Measurements from ENCODE around the gene WHAMM.

Gene WHAMM

GRCh38 chr15:82790321-82790720, 19.1 kb upstream of the WHAMM start:
- Histone ChIP-seq H3F3A (ENCODE audit: insufficient read depth) (no peaks in the 10 kb centered on the region), H3K36me3 (ENCODE audit: low read length) (no peaks in the 10 kb centered on the region), H3K27me3 (ENCODE audit: low read length) (no peaks in the 10 kb centered on the region), H3K9ac (ENCODE audit: low read length) (no peak overlapping the region), H3K4me3 (ENCODE audit: insufficient read depth, low read length, poor library complexity, severe bottlenecking) (no peak overlapping the region), H4K20me1 (ENCODE audit: low read depth, low read length) (no peaks in the 10 kb centered on the region), H3K9me3 (ENCODE audit: insufficient read depth, low read length) (peaks cover 5% of the 10 kb centered on the region; the same call in 1 of the 2 replicates), H3K9me2 (replicated peaks; ENCODE audit: insufficient read depth, low read length) (no peaks in the 10 kb centered on the region), H3K27ac (ENCODE audit: low read depth, low read length) (no peak overlapping the region), H3K79me2 (ENCODE audit: insufficient read depth, low read length) (no peaks in the 10 kb centered on the region), H2AFZ (ENCODE audit: low read depth, low read length, severe bottlenecking) (no peak overlapping the region), H3K4me2 (ENCODE audit: low read depth, low read length, poor library complexity, severe bottlenecking) (no peak overlapping the region)
- TF ChIP-seq, protein P1, sequence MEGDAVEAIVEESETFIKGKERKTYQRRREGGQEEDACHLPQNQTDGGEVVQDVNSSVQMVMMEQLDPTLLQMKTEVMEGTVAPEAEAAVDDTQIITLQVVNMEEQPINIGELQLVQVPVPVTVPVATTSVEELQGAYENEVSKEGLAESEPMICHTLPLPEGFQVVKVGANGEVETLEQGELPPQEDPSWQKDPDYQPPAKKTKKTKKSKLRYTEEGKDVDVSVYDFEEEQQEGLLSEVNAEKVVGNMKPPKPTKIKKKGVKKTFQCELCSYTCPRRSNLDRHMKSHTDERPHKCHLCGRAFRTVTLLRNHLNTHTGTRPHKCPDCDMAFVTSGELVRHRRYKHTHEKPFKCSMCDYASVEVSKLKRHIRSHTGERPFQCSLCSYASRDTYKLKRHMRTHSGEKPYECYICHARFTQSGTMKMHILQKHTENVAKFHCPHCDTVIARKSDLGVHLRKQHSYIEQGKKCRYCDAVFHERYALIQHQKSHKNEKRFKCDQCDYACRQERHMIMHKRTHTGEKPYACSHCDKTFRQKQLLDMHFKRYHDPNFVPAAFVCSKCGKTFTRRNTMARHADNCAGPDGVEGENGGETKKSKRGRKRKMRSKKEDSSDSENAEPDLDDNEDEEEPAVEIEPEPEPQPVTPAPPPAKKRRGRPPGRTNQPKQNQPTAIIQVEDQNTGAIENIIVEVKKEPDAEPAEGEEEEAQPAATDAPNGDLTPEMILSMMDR (IDR thresholded peaks at IDR 0.05; ENCODE audit: insufficient read depth, low read length, poor library complexity, severe bottlenecking): no peak
- TF ChIP-seq EZH2phosphoT487 (conservative IDR thresholded peaks at IDR 0.05; ENCODE audit: low read length): no peak

DNA sequence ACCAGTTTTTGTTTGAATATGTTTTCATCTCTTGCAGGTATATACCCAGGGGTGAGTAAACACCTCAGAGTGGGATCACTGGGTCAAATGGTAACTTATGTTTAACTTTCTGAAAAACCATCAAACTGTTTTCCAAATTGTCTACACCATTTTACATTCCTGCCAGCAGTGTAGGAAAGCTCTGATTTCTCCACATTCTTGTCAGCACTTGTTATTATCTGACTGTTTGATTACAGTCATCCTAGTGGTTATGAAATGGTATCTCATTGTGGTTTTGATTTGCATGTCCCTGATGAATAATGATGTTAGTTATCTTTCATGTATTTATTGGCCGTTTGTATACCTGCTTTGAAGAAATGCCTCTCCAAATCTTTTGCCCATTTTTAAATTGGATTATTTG, 17.4 kb upstream of the WHAMM start:
- Histone ChIP-seq H3K9ac (ENCODE audit: low read length) (no peak overlapping the region), H3K4me3 (ENCODE audit: insufficient read depth, low read length, poor library complexity, severe bottlenecking) (no peak overlapping the region), H3K9me3 (ENCODE audit: insufficient read depth, low read length) (peaks cover 5% of the 10 kb centered on the region; the same call in 1 of the 2 replicates), H4K20me1 (ENCODE audit: low read depth, low read length) (no peaks in the 10 kb centered on the region), H3K27me3 (ENCODE audit: low read length) (no peaks in the 10 kb centered on the region), H3F3A (ENCODE audit: insufficient read depth) (no peaks in the 10 kb centered on the region), H3K79me2 (ENCODE audit: insufficient read depth, low read length) (no peaks in the 10 kb centered on the region), H3K36me3 (ENCODE audit: low read length) (no peaks in the 10 kb centered on the region), H3K9me2 (replicated peaks; ENCODE audit: insufficient read depth, low read length) (no peaks in the 10 kb centered on the region), H3K4me2 (ENCODE audit: low read depth, low read length, poor library complexity, severe bottlenecking) (no peak overlapping the region), H2AFZ (ENCODE audit: low read depth, low read length, severe bottlenecking) (no peak overlapping the region), H3K27ac (ENCODE audit: low read depth, low read length) (no peak overlapping the region)
- TF ChIP-seq EZH2phosphoT487 (conservative IDR thresholded peaks at IDR 0.05; ENCODE audit: low read length): no peak
- TF ChIP-seq, protein P1 (IDR thresholded peaks at IDR 0.05; ENCODE audit: insufficient read depth, low read length, poor library complexity, severe bottlenecking): no peak

GRCh38 chr15:82793737-82794136, 15.7 kb upstream of the WHAMM start:
- Histone ChIP-seq H3K9me2 (replicated peaks; ENCODE audit: insufficient read depth, low read length) (no peaks in the 10 kb centered on the region), H3K79me2 (ENCODE audit: insufficient read depth, low read length) (no peaks in the 10 kb centered on the region), H3F3A (ENCODE audit: insufficient read depth) (no peaks in the 10 kb centered on the region), H3K4me2 (ENCODE audit: low read depth, low read length, poor library complexity, severe bottlenecking) (no peak overlapping the region), H3K27ac (ENCODE audit: low read depth, low read length) (no peak overlapping the region), H2AFZ (ENCODE audit: low read depth, low read length, severe bottlenecking) (no peak overlapping the region), H3K9me3 (ENCODE audit: insufficient read depth, low read length) (peaks cover 5% of the 10 kb centered on the region; the same call in 1 of the 2 replicates), H4K20me1 (ENCODE audit: low read depth, low read length) (no peaks in the 10 kb centered on the region), H3K36me3 (ENCODE audit: low read length) (no peaks in the 10 kb centered on the region), H3K9ac (ENCODE audit: low read length) (no peak overlapping the region), H3K27me3 (ENCODE audit: low read length) (no peaks in the 10 kb centered on the region), H3K4me3 (ENCODE audit: insufficient read depth, low read length, poor library complexity, severe bottlenecking) (no peak overlapping the region)
- TF ChIP-seq, protein P1 (IDR thresholded peaks at IDR 0.05; ENCODE audit: insufficient read depth, low read length, poor library complexity, severe bottlenecking): no peak
- no peak for TF ChIP-seq EZH2phosphoT487 (conservative IDR thresholded peaks at IDR 0.05; ENCODE audit: low read length)
